Left lung (tissue), 10 donors: ENCODE data around the gene ENPP5. TPM values are rescaled to one million over a fixed set of nuclear protein-coding genes. Genes with fewer than 3 reads are reported as not detected.
"Not testable (repeated sequence)": the region's sequence is repeated elsewhere in the genome, so short reads cannot be mapped to it uniquely, and the experiment has no call there.

ENCODE experiments used
- ATAC-seq: fragments of 200-7000 bp; cut with Tn5 transposase; one replicate; pipeline ENCODE4 v1.9.1; 2020; ENCODE audit warnings: moderate library complexity
- DNase-seq, 4 donors: peaks; one replicate each; pipeline ENCODE4 v3.0.0-alpha.2; 2013 to 2020
- H3K27ac ChIP-seq, 2 donors: fragments of 200-600 bp; sonication (generic) in 1 of 2; one replicate each; pipeline versions ENCODE4 v1.5.0 to v1.8.0; 2020 to 2021
- H3K27me3 ChIP-seq, 2 donors: fragments of 200-600 bp; sonication (generic) in 1 of 2; one replicate each; pipeline versions ENCODE4 v1.5.0 to v1.8.0; 2020 to 2021
- H3K36me3 ChIP-seq, 2 donors: fragments of 200-600 bp; sonication (generic) in 1 of 2; one replicate each; pipeline versions ENCODE4 v1.5.0 to v1.8.0; 2020 to 2021
- H3K4me1 ChIP-seq, 2 donors: fragments of 200-600 bp; one replicate each; pipeline ENCODE4 v1.8.0; 2021
- H3K4me3 ChIP-seq, 2 donors: fragments of 200-600 bp; sonication (generic) in 1 of 2; one replicate each; pipeline versions ENCODE4 v1.5.0 to v1.8.0; 2020 to 2021; ENCODE audit warnings: mild to moderate bottlenecking in 1 of 2
- H3K9me3 ChIP-seq, 2 donors: fragments of 200-600 bp; sonication (generic) in 1 of 2; one replicate each; pipeline versions ENCODE4 v1.5.0 to v1.8.0; 2020 to 2021
- intact Hi-C, 2 donors: fragments of 100-400 bp; cut with DNase I; formaldehyde crosslinking; loops; one replicate each; pipeline versions ENCODE4 v1.11.2 to v1.14.2; 2022
- polyA plus RNA-seq, 6 donors: library from polyadenylated mRNA; unstranded; fragments of 120-200 nt; gene quantifications; one replicate each; pipeline ENCODE4 v1.2.1, GENCODE V29; 2013; ENCODE audit not compliant: insufficient read length in 6 of 6
- total RNA-seq, 2 donors: library from RNA; stranded (reverse); fragmentation: NEBNext Ultra II Directional; extraction: Animal tissue kit (Norgen Biotek cat#: 25700); gene quantifications; one replicate each; pipeline ENCODE4 v1.2.1, GENCODE V29; 2021
- TF ChIP-seq, protein P1 (sequence below), 2 donors: fragments of 200-600 bp; sonication (generic) in 1 of 2; IDR thresholded peaks; one replicate each; pipeline versions ENCODE4 v1.5.0 to v1.8.0; 2021; ENCODE audit warnings: antibody characterized with exemption in 2 of 2
- donor health status: DM: no; HTN: yes; CAD: no.
- donor health status: DM: no; HTN: no; CAD: no.

The ENPP5 gene
- total and polyA plus RNA-seq, 8 donors, result 7.7 to 17.1 (median 10.7) TPM

DNA sequence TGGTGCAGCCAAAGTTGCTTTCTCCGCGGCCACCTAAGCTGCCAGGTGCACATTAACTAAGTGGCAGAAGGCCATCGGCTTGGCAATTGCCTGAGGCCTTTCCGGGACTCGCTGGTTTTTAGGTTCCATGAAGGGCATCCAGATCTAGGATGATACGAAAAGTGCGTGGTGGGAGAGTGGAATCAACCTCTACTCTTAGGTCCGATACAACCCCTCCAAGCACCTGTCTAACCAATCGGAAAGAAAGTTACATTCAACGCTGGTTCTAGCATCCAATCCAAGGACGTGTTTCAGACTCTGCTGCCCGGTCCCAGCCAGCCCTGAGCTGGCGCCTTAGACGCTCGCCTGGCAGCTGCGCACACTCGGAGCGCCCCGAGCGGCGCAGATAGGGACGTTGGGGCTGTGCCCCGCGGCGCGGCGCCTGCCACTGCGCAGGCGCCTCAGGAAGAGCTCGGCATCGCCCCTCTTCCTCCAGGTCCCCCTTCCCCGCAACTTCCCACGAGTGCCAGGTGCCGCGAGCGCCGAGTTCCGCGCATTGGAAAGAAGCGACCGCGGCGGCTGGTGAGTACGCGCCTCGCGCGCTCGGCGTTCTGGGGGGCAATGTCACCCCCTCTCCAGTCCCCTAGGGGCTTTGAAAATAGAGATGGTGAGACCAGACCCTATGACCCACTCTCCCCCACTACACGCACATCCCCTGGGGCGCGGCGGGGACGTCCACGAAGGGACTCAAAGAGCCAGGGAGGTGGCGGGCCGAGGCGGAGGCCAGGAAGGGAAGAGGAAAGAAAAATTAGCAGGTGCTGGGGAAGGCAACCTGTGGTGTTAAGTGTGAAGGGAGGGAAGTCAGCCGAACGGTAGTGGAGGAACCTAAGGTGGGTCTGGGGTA, 40.9 kb downstream of the ENPP5 start, which contains the start of gene ENPP4:
Gene ENPP4, plus strand, starts transcription at position 361 of the 883 bp plus-strand sequence. CDS start 9,595 bp downstream, outside the sequence.
- Histone ChIP-seq H3K27me3 (no peaks in the 10 kb centered on the region), H3K27ac (peak within 1 kb of the TSS; percentile 70 to 80), H3K36me3 (no peaks in the 10 kb centered on the region), H3K4me1 (peaks cover 0 to 24% of the 10 kb centered on the region in 2 donors), H3K9me3 (no peaks in the 10 kb centered on the region), H3K4me3 (peak within 1 kb of the TSS; percentile 66 to 67)
- TF ChIP-seq, protein P1, sequence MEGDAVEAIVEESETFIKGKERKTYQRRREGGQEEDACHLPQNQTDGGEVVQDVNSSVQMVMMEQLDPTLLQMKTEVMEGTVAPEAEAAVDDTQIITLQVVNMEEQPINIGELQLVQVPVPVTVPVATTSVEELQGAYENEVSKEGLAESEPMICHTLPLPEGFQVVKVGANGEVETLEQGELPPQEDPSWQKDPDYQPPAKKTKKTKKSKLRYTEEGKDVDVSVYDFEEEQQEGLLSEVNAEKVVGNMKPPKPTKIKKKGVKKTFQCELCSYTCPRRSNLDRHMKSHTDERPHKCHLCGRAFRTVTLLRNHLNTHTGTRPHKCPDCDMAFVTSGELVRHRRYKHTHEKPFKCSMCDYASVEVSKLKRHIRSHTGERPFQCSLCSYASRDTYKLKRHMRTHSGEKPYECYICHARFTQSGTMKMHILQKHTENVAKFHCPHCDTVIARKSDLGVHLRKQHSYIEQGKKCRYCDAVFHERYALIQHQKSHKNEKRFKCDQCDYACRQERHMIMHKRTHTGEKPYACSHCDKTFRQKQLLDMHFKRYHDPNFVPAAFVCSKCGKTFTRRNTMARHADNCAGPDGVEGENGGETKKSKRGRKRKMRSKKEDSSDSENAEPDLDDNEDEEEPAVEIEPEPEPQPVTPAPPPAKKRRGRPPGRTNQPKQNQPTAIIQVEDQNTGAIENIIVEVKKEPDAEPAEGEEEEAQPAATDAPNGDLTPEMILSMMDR (IDR thresholded peaks at IDR 0.05), result no peak
- intact Hi-C loops, result no loop called here
- DNase-seq (peak; percentile 80 to 94 (median 92)), ATAC-seq (peak; percentile 100)

DNA sequence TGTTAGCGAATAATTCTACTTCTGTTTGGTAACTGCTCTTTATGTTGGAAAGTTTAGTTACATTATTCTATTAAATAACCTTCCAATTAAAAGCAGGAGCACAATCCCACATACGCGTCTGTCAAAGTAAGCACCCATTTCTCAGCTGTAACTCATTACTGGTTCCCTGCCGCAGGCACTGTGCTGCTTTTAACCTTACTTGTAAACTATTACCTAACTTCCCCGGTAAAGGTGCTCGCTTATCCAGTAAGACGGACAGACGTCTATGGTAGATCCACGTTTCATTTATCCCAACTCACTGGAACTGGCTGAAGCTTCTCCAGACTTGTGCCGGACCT, 41.5 kb downstream of the ENPP5 start:
- H3K4me3 ChIP-seq, result peak overlapping the region; percentile 66 to 67
- H3K4me1 ChIP-seq, result peaks cover 0 to 24% of the 10 kb centered on the region in 2 donors
- peak overlapping the region in 1 of 2 donors; percentile 80 for H3K27ac ChIP-seq
- H3K27me3 ChIP-seq, result no peaks in the 10 kb centered on the region
- TF ChIP-seq, protein P1 (IDR thresholded peaks at IDR 0.05), result no peak
- ATAC-seq (peak; percentile 42), DNase-seq (no peak)
- no peaks in the 10 kb centered on the region for H3K36me3 ChIP-seq
- no peaks in the 10 kb centered on the region for H3K9me3 ChIP-seq
- intact Hi-C loops, result no loop called here

DNA sequence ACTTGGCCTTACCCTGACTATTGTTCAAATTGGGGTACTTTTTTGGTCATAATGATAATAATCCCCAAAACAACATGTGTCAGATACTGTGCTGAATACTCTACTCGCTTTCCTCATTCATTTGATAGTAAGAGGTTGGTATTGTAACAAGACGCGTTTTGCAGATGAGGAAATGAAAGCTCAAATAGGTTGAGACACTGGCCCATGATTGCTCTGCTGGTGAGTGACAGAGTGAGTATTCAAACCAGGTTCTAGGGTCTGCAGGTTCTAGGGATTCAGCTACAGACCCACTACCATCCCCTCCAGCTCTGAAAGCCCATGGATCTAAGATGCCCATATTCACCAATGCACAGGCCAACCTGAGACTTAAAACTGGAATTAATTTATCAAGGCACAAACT, 42.3 kb downstream of the ENPP5 start:
- H3K36me3 ChIP-seq, result no peaks in the 10 kb centered on the region
- no peaks in the 10 kb centered on the region for H3K27me3 ChIP-seq
- DNase-seq (no peak), ATAC-seq (no peak)
- intact Hi-C loops, result no loop called here
- H3K4me1 ChIP-seq, result peaks cover 0 to 24% of the 10 kb centered on the region in 2 donors
- no peak overlapping the region for H3K4me3 ChIP-seq
- H3K27ac ChIP-seq, result peak overlapping the region in 1 of 2 donors; percentile 9
- no peaks in the 10 kb centered on the region for H3K9me3 ChIP-seq
- TF ChIP-seq, protein P1 (IDR thresholded peaks at IDR 0.05), result no peak

DNA sequence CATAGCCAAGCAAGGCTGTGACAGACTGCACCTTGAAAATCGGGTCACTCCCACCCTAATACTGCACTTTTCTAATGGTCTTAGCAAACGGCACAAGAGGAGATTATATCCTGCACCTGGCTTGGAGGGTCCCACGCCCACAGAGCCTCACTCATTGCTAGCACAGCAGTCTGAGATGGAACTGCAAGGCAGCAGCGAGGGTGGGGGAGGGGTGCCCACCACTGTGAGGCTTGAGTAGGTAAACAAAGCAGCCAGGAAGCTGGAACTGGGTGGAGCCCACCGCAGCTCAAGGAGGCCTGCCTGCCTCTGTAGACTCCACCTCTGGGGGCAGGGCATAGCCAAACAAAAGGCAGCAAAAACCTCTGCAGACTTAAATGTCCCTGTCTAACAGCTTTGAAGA, 51.1 kb downstream of the ENPP5 start:
- H3K9me3 ChIP-seq, intact Hi-C loops: not testable (repeated sequence)

DNA sequence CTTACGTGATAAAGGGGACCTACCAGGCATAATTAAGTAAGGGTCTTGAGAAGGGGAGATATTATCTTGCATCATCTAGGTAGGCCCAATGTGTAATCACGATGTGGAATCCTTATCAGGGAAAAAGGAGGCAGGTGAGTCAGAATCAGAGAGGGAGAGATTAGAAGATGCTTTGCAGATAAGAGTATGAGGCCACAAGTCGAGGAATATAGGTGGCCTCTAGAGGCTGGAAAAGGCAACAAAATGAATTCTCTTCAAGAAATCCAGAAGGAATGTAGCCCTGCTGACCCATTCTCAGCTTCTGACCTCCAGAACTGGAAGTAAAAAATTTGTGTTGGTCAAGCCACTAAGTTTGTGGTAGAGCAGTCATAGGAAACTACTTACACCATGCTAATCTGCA, 51.9 kb downstream of the ENPP5 start:
- no peak for ATAC-seq
- TF ChIP-seq, protein P1 (IDR thresholded peaks at IDR 0.05), result no peak
- no peak overlapping the region for H3K4me3 ChIP-seq
- no peak for DNase-seq
- no peaks in the 10 kb centered on the region for H3K9me3 ChIP-seq
- H3K36me3 ChIP-seq, result no peaks in the 10 kb centered on the region
- H3K4me1 ChIP-seq, result no peaks in the 10 kb centered on the region
- intact Hi-C loops, result no loop called here
- H3K27ac ChIP-seq, result no peak overlapping the region
- no peaks in the 10 kb centered on the region for H3K27me3 ChIP-seq

More for the DNA sequence above, 51.1 kb downstream of the ENPP5 start:
- peak in 1 of 4 donors; percentile 34 for DNase-seq
- not testable (repeated sequence) for H3K27ac ChIP-seq, H3K4me3 ChIP-seq, H3K36me3 ChIP-seq, H3K27me3 ChIP-seq, ATAC-seq, H3K4me1 ChIP-seq
